IMR-90 (cell line): ENCODE data around the gene AQP12A. TPM values are rescaled to one million over a fixed set of nuclear protein-coding genes. Genes with fewer than 3 reads are reported as not detected.

ENCODE experiments used
- ATAC-seq: fragments of 200-7000 bp; cut with Tn5 transposase; 2 replicates; pipeline ENCODE4 v1.9.1; 2020; ENCODE audit warnings: low read depth, mild to moderate bottlenecking, moderate library complexity
- BruUV-seq: library from RNA; stranded (reverse); fragments of 400-500 nt; replicated peaks from 2 replicates; lab custom pipeline; 2021; lab: Mats Ljungman, UMichigan
- CTCF ChIA-PET: fragments of 300-600 bp; formaldehyde crosslinking; extraction: SDS; loops from one replicate; lab custom pipeline; 2021; ENCODE audit warnings: antibody characterized with exemption; lab: Yijun Ruan, JAX
- POLR2A ChIA-PET: fragments of 300-600 bp; sonication (Branson Sonifier 250); formaldehyde crosslinking; loops from one replicate; lab custom pipeline; 2022; ENCODE audit warnings: antibody characterized with exemption; ENCODE audit not compliant: unreplicated experiment; lab: Charles Lee
- DNase-seq: peaks from one replicate; pipeline ENCODE4 v3.0.0; 2013
- H2AFZ ChIP-seq: replicated peaks from 2 replicates; pipeline ENCODE3; 2013; ENCODE audit warnings: low read length, mild to moderate bottlenecking; ENCODE audit not compliant: poor library complexity
- H2AK5ac ChIP-seq: 2 replicates; pipeline ENCODE4 v1.6.1; 2013; ENCODE audit warnings: low read depth, low read length, inconsistent platforms
- H2AK9ac ChIP-seq: replicated peaks from 2 replicates; pipeline ENCODE3; 2013; ENCODE audit warnings: mild to moderate bottlenecking, low read depth, low read length, moderate library complexity; ENCODE audit not compliant: poor library complexity
- H2BK120ac ChIP-seq: 2 replicates; pipeline ENCODE4 v1.6.1; 2013; ENCODE audit warnings: low read depth, low read length, inconsistent platforms
- H2BK15ac ChIP-seq: 3 replicates; pipeline ENCODE4 v1.6.1; 2013; ENCODE audit warnings: low read depth, low read length, inconsistent platforms
- H2BK20ac ChIP-seq: 2 replicates; pipeline ENCODE4 v1.6.1; 2013; ENCODE audit warnings: low read depth, mild to moderate bottlenecking, inconsistent platforms, low read length, moderate library complexity
- H2BK5ac ChIP-seq: 2 replicates; pipeline ENCODE4 v1.6.1; 2013; ENCODE audit warnings: mild to moderate bottlenecking, low read depth, low read length, inconsistent platforms; ENCODE audit not compliant: poor library complexity, severe bottlenecking
- H3K14ac ChIP-seq: replicated peaks from 2 replicates; pipeline ENCODE4 v1.6.1; 2013; ENCODE audit warnings: low read depth, low read length, inconsistent platforms
- H3K18ac ChIP-seq: 2 replicates; pipeline ENCODE4 v1.6.1; 2013; ENCODE audit warnings: low read depth, low read length, control low read depth
- H3K23ac ChIP-seq: 2 replicates; pipeline ENCODE4 v1.6.1; 2013; ENCODE audit warnings: low read depth, low read length, inconsistent platforms
- H3K27ac ChIP-seq: 2 replicates; pipeline ENCODE4 v1.5.1; 2013; ENCODE audit warnings: mild to moderate bottlenecking, control low read depth, low read length; ENCODE audit not compliant: insufficient read depth
- H3K27me3 ChIP-seq: 2 replicates; pipeline ENCODE4 v1.6.1; 2013; ENCODE audit warnings: low read length; ENCODE audit not compliant: control insufficient read depth, insufficient read depth
- H3K36me3 ChIP-seq: 2 replicates; pipeline ENCODE4 v1.6.1; 2013; ENCODE audit warnings: low read length, mixed read lengths; ENCODE audit not compliant: control insufficient read depth, insufficient read depth
- H3K4ac ChIP-seq: 2 replicates; pipeline ENCODE4 v1.6.1; 2013; ENCODE audit warnings: low read depth, low read length, inconsistent platforms
- H3K4me1 ChIP-seq: 2 replicates; pipeline ENCODE4 v1.6.1; 2013; ENCODE audit warnings: low read length, mixed read lengths; ENCODE audit not compliant: control insufficient read depth, insufficient read depth
- H3K4me2 ChIP-seq: 2 replicates; pipeline ENCODE4 v1.6.1; 2013; ENCODE audit warnings: low read depth, mild to moderate bottlenecking, control low read depth, low read length, moderate library complexity
- H3K4me3 ChIP-seq: 2 replicates; pipeline ENCODE4 v1.5.1; 2013; ENCODE audit warnings: low read depth, mild to moderate bottlenecking, control low read depth, low read length, moderate library complexity; ENCODE audit not compliant: insufficient read depth
- H3K56ac ChIP-seq: 2 replicates; pipeline ENCODE4 v1.6.1; 2013; ENCODE audit warnings: low read length, inconsistent platforms; ENCODE audit not compliant: insufficient read depth; ENCODE audit errors: extremely low read depth
- H3K79me1 ChIP-seq, 2 experiments: 2 replicates each; pipeline ENCODE4 v1.6.1; 2013; ENCODE audit warnings: low read length in 2 of 2, inconsistent platforms in 1 of 2, low read depth in 1 of 2
- H3K9ac ChIP-seq: 2 replicates; pipeline ENCODE4 v1.6.1; 2013; ENCODE audit warnings: low read depth, low read length, control low read depth
- H3K9me1 ChIP-seq: 2 replicates; pipeline ENCODE4 v1.6.1; 2013; ENCODE audit warnings: low read length, inconsistent platforms; ENCODE audit not compliant: insufficient read depth
- H3K9me3 ChIP-seq: 2 replicates; pipeline ENCODE4 v1.6.1; 2013; ENCODE audit warnings: low read length; ENCODE audit not compliant: control insufficient read depth, insufficient read depth
- H4K20me1 ChIP-seq: 2 replicates; pipeline ENCODE4 v1.6.1; 2013; ENCODE audit warnings: low read length, inconsistent platforms; ENCODE audit not compliant: insufficient read depth
- H4K5ac ChIP-seq: 2 replicates; pipeline ENCODE4 v1.6.1; 2013; ENCODE audit warnings: mild to moderate bottlenecking, low read depth, low read length, control low read depth
- H4K8ac ChIP-seq, 2 experiments: 2 replicates each; pipeline ENCODE4 v1.6.1; 2013; ENCODE audit warnings: low read depth in 2 of 2, low read length in 2 of 2, control low read depth in 1 of 2, inconsistent platforms in 1 of 2
- H4K91ac ChIP-seq: 2 replicates; pipeline ENCODE4 v1.6.1; 2013; ENCODE audit warnings: low read depth, low read length, inconsistent platforms; ENCODE audit not compliant: insufficient read depth
- CEBPB ChIP-seq: IDR thresholded peaks from 2 replicates; pipeline ENCODE4 v1.6.1; 2012; ENCODE audit warnings: low read depth, low read length, improper control_type of control experiment
- MAFK ChIP-seq: IDR thresholded peaks from 2 replicates; pipeline ENCODE4 v1.6.1; 2012; ENCODE audit warnings: low read depth, low read length, improper control_type of control experiment
- MXI1 ChIP-seq: IDR thresholded peaks from 2 replicates; pipeline ENCODE4 v1.6.1; 2012; ENCODE audit warnings: low read depth, mild to moderate bottlenecking, low read length, moderate library complexity, borderline replicate concordance
- RFX5 ChIP-seq: IDR thresholded peaks from 2 replicates; pipeline ENCODE4 v1.8.0; 2012; ENCODE audit warnings: low read depth, mild to moderate bottlenecking, low read length, moderate library complexity
- SMC3 ChIP-seq: fragments of 150-350 bp; IDR thresholded peaks from 2 replicates; pipeline ENCODE4 v1.6.1; 2016; ENCODE audit warnings: low read depth, mild to moderate bottlenecking, antibody characterized with exemption, low read length, moderate library complexity
- WGBS, 2 experiments: methylation state at CpG; one replicate each; pipeline versions ENCODE4 v1.1.5 to v1.1.7; 2013; ENCODE audit warnings: missing lambda C conversion rate in 2 of 2; ENCODE audit not compliant: insufficient read length in 1 of 2; ENCODE audit errors: extremely low coverage in 2 of 2; 5-methylcytosine and 5-hydroxymethylcytosine counted together
- dilution Hi-C: fragments of 300-500 bp; cut with HindIII; formaldehyde crosslinking; loops from one replicate; pipeline ENCODE4 v1.14.3; 2018; ENCODE audit warnings: low sequenced_read_pairs; ENCODE audit not compliant: unreplicated experiment
- in situ Hi-C: fragments of 300-500 bp; cut with MboI; formaldehyde crosslinking; loops from 3 replicates; pipeline ENCODE4 v1.14.3; 2019; ENCODE audit warnings: low sequenced_read_pairs, inconsistent platforms, mixed read lengths
- intact Hi-C: fragments of 100-400 bp; cut with micrococcal nuclease; formaldehyde crosslinking; loops from 2 replicates; pipeline ENCODE4 v1.10.0; 2022
- microRNA-seq, 2 experiments: library from miRNA; stranded (forward) in 1 of 2; unstranded in 1 of 2; fragments of 10-50 nt in 1 of 2; fragments of <30 nt in 1 of 2; gene quantifications in 1 of 2; microRNA quantifications in 1 of 2; one replicate each; pipeline versions ENCODE3 to v1.1.0; 2013 to 2020; ENCODE audit not compliant: insufficient read depth in 1 of 2, insufficient read length in 1 of 2, unreplicated experiment in 1 of 2
- polyA plus RNA-seq, 3 experiments: library from polyadenylated mRNA; depleted of rRNA; stranded (reverse); fragments of >200 nt; gene quantifications; 2 replicates each; pipeline ENCODE4 v1.2.3, GENCODE V29; 2012; ENCODE audit warnings: low replicate concordance in 1 of 3
- small RNA-seq, 5 experiments: library from RNA; depleted of rRNA; stranded (forward); fragments of <200 nt; gene quantifications; one replicate each; pipeline ENCODE3, GENCODE V24; 2012
- total RNA-seq: library from RNA; depleted of rRNA; stranded (reverse); fragments of >200 nt; gene quantifications from 2 replicates; pipeline ENCODE4 v1.2.3, GENCODE V29; 2012; rRNA removed

Gene AQP12A
- total and polyA plus RNA-seq, 2 of the 4 experiments (the other 2 are of a cell fraction), result not detected

DNA sequence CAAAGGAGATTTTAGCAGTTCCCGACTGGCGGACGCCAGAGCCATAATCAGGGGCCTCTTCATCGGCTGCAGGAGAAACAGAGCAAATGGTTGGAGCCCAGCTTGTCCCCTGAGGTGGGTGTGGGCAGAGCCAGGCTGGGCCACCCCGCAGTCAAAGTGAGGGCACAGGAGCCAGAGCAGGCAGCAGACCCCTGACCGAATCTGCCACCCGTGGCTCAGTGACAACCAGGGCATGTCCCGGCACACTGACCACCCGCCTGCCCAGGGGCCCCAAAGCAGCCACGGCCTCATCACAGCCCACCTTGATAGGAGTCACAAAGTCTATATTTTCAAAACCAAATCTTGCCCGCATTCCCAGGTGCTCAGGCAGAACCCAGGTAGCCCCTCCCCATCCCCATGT lies 55.6 kb downstream of the AQP12A start:
- Histone ChIP-seq H3K4me3 (no peak overlapping the region), H3K14ac (no peak overlapping the region), H2BK120ac (no peak overlapping the region), H2BK20ac (no peak overlapping the region), H3K9me1 (no peaks in the 10 kb centered on the region), H3K4me2 (no peak overlapping the region), H4K5ac (no peak overlapping the region), H3K36me3 (no peaks in the 10 kb centered on the region), H2BK5ac (no peak overlapping the region), H2AK5ac (no peak overlapping the region), H3K23ac (no peak overlapping the region), H4K20me1 (no peaks in the 10 kb centered on the region), H2BK15ac (no peak overlapping the region), H3K4ac (no peak overlapping the region), H3K9me3 (no peaks in the 10 kb centered on the region), H4K8ac (no peak overlapping the region), H3K56ac (no peak overlapping the region), H4K91ac (no peak overlapping the region), H3K9ac (no peak overlapping the region), H2AFZ (no peak overlapping the region), H3K79me1 (no peaks in the 10 kb centered on the region), H3K18ac (no peak overlapping the region), H3K27me3 (peaks cover 38% of the 10 kb centered on the region; the same call in 1 of the 2 replicates), H2AK9ac (no peak overlapping the region), H3K27ac (no peak overlapping the region), H3K4me1 (no peaks in the 10 kb centered on the region)
- intact Hi-C loops (no loop called here), dilution Hi-C loops (no loop called here), in situ Hi-C loops (no loop called here)
- TF ChIP-seq RFX5 (no peak), MXI1 (no peak), CEBPB (no peak), SMC3 (no peak), MAFK (no peak)
- POLR2A ChIA-PET, result no interaction called here
- DNase-seq (no peak), ATAC-seq (no peak)
- BruUV-seq, result no TSS peak
- CTCF ChIA-PET, result no interaction called here
- WGBS, 2 experiments, result 72% methylated on average over 7 of the region's 11 CpGs; no CpG with 5 or more reads in 1 of the 2 experiments

Small RNA genes lying within 50 kb of the gene (microRNA-seq; reads per million reads assigned to microRNA genes)
- gene AC011298.3 (ENCODE audit: insufficient read depth, insufficient read length), result not detected

Small RNA genes lying within 50 kb of the gene (small RNA-seq; reads per million reads assigned to genes)
- 0 reads per million in 5 experiments for gene AC011298.3

Other genes with a start within 250 kb of the AQP12A start
- gene ANKMY1, start 133.9 kb upstream of the AQP12A start, total RNA-seq, result 2.9 and 3.3 TPM in 2 replicates
- gene ANKMY1, start 133.9 kb upstream of the AQP12A start, polyA plus RNA-seq (2012; rRNA removed), result 4.1 and 5.5 TPM in 2 replicates
- gene DUSP28, start 131.5 kb upstream of the AQP12A start, total RNA-seq, result 1.1 and 2.5 TPM in 2 replicates
- 3.3 TPM in 2 replicates for gene DUSP28, start 131.5 kb upstream of the AQP12A start, polyA plus RNA-seq (2012; rRNA removed)
- 3.8 and 3.9 TPM in 2 replicates for gene RNPEPL1, start 123.4 kb upstream of the AQP12A start, total RNA-seq
- 15.9 and 18.7 TPM in 2 replicates for gene RNPEPL1, start 123.4 kb upstream of the AQP12A start, polyA plus RNA-seq (2012; rRNA removed)
- gene CAPN10, start 105.1 kb upstream of the AQP12A start, total RNA-seq, result 5.6 and 6.3 TPM in 2 replicates
- 20.9 and 27.4 TPM in 2 replicates for gene CAPN10, start 105.1 kb upstream of the AQP12A start, polyA plus RNA-seq (2012; rRNA removed)
- 0.28 TPM in 1 of 2 replicates, not detected in the other for gene GPR35, start 66.4 kb upstream of the AQP12A start, total RNA-seq
- 0.31 and 0.42 TPM in 2 replicates for gene GPR35, start 66.4 kb upstream of the AQP12A start, polyA plus RNA-seq (2012; rRNA removed)
- gene AQP12B, start 9.0 kb upstream of the AQP12A start, total RNA-seq, result not detected in 2 replicates
- not detected in 2 replicates for gene AQP12B, start 9.0 kb upstream of the AQP12A start, polyA plus RNA-seq (2012; rRNA removed)
- gene KIF1A, start 128.4 kb downstream of the AQP12A start, total RNA-seq, result under 0.01 TPM in 1 of 2 replicates, not detected in the other
- not detected in 2 replicates for gene KIF1A, start 128.4 kb downstream of the AQP12A start, polyA plus RNA-seq (2012; rRNA removed)
- not detected in 2 replicates for gene AGXT, start 177.0 kb downstream of the AQP12A start, total RNA-seq
- gene AGXT, start 177.0 kb downstream of the AQP12A start, polyA plus RNA-seq (2012; rRNA removed), result not detected in 2 replicates
- gene MAB21L4, start 204.3 kb downstream of the AQP12A start, total RNA-seq, result not detected in 2 replicates
- not detected in 2 replicates for gene MAB21L4, start 204.3 kb downstream of the AQP12A start, polyA plus RNA-seq (2012; rRNA removed)
- not detected in 2 replicates for gene CROCC2, start 214.5 kb downstream of the AQP12A start, total RNA-seq
- not detected in 2 replicates for gene CROCC2, start 214.5 kb downstream of the AQP12A start, polyA plus RNA-seq (2012; rRNA removed)